ENCODE measurements around the gene TNPO1. TPM values are rescaled to one million over a fixed set of nuclear protein-coding genes. Genes with fewer than 3 reads are reported as not detected.

The TNPO1 gene
- total and polyA plus RNA-seq, 10 of the 15 experiments (the other 5 are each of a cell fraction or from before 2014, with no cell fraction given): 18.1 to 123 (median 79.2) TPM

DNA sequence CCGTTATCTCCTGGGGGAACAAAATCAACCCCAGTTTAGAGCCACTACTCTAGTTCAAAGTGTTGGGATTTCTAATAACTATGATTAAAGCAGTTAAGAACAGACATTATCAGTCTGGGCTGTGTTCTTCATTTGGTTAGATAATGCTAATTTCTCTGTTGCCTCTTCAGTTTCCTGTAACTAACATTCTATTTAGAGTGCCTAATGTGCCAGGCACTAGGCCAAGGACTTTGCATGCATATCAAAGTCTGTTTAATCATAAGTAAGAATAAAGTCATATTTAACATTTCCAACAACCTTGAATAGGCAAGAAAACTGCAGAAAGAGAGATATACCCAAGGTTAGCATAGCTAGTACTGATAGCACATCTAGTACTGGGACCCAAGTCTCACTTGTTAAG, 68.4 kb downstream of the TNPO1 start (continued):
- no peak for TF ChIP-seq RAD21 (IDR thresholded peaks at IDR 0.05; ENCODE audit: insufficient read depth, low read depth, low read length)
- TF ChIP-seq POLR2AphosphoS5 (IDR thresholded peaks at IDR 0.05; ENCODE audit: low read length): no peak
- no peak for TF ChIP-seq EED (IDR thresholded peaks at IDR 0.05; ENCODE audit: low read depth)
- TF ChIP-seq E4F1 (IDR thresholded peaks at IDR 0.05; ENCODE audit: borderline replicate concordance, partially characterized antibody): no peak
- no peak for TF ChIP-seq PML (IDR thresholded peaks at IDR 0.05; ENCODE audit: low read length)

DNA sequence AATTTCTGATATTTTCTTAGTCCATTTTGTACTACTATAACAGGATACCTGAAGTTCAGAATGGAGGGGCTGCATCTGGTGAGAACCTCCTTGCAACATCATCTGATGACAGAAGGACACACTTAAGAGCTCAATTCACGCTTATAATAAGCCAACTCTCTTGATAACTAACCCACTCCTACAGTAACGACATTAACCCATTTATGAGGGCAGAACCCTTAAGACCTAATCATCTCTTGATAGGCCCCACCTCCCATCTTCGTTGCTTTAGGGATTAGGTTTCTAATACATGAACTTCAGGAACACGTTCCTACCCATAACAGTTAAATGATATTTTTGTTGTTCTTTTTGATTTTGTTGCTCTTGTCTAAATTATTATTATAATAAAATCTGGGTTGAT, 69.4 kb downstream of the TNPO1 start:
- FAIRE-seq: no peak
- Histone ChIP-seq H3K4me1 (ENCODE audit: control insufficient read depth, insufficient read depth, low read length) (no peaks in the 10 kb centered on the region), H2AFZ (ENCODE audit: control insufficient read depth, low read depth, low read length) (no peak overlapping the region), H4K20me1 (ENCODE audit: control insufficient read depth, insufficient read depth) (no peaks in the 10 kb centered on the region), H3K9ac (ENCODE audit: control insufficient read depth, insufficient read depth, low read length) (no peak overlapping the region), H3K9me3 (replicated peaks; ENCODE audit: control insufficient read depth, insufficient read depth, low read length) (no peaks in the 10 kb centered on the region), H3K79me2 (ENCODE audit: control insufficient read depth, insufficient read depth, low read length) (no peaks in the 10 kb centered on the region), H3K27me3 (replicated peaks in 1 of 2; ENCODE audit: control insufficient read depth in 2 of 2, insufficient read depth in 2 of 2, low read length in 1 of 2) (no peaks in the 10 kb centered on the region), H3K36me3 (ENCODE audit: control insufficient read depth in 2 of 2, insufficient read depth in 2 of 2, low read length in 1 of 2) (peaks cover 8 to 39% of the 10 kb centered on the region in 2 experiments), H3K4me2 (ENCODE audit: control insufficient read depth, insufficient read depth) (no peak overlapping the region), H3K27ac (ENCODE audit: control insufficient read depth, insufficient read depth) (no peak overlapping the region), H3K4me3 (no peak overlapping the region)
- POLR2A ChIA-PET: interaction anchor here (0.7 kb wide), 1 partner anchor 10 kb away, joined by 6 read pairs; no protein-coding TSS in a partner anchor
- SMC1A ChIA-PET (ENCODE audit: uncharacterized antibody, unreplicated experiment): no interaction called here
- BruUV-seq (replicated peaks): TSS peak; percentile 12
- no peak for ATAC-seq
- CTCF ChIA-PET: interaction anchor here (0.7 kb wide), 1 partner anchor 366 kb away, joined by 3 read pairs; no protein-coding TSS in a partner anchor
- RAD21 ChIA-PET (ENCODE audit: unreplicated experiment): no interaction called here
- WGBS (ENCODE audit: insufficient coverage, insufficient replicate concordance, low lambda C conversion rate, missing lambda C conversion rate): 97% methylated on average over 4 of the region's 4 CpGs
- intact Hi-C loops (cut with micrococcal nuclease; ENCODE audit: unreplicated experiment) (no loop called here), in situ Hi-C loops (cut with MboI) (no loop called here)
- no peak for DNase-seq (ENCODE audit: low read depth, low spot score)
- TF ChIP-seq SIN3A (IDR thresholded peaks at IDR 0.05; ENCODE audit: low read depth, low read length) (no peak), ATF7 (IDR thresholded peaks at IDR 0.05; ENCODE audit: low read depth) (no peak), BMI1 (IDR thresholded peaks at IDR 0.05; ENCODE audit: borderline replicate concordance) (no peak), CBX5 (IDR thresholded peaks at IDR 0.05; ENCODE audit: low read depth) (no peak), ATF3 (IDR thresholded peaks at IDR 0.05; ENCODE audit: borderline replicate concordance, extremely low read depth, low read depth, low read length) (no peak), NFYA (IDR thresholded peaks at IDR 0.05; ENCODE audit: borderline replicate concordance, low read depth, low read length) (no peak), TAF1 (IDR thresholded peaks at IDR 0.05; ENCODE audit: borderline replicate concordance, low read depth, low read length) (no peak), NFXL1 (IDR thresholded peaks at IDR 0.05; ENCODE audit: borderline replicate concordance) (no peak)
- TF ChIP-seq, protein P1, sequence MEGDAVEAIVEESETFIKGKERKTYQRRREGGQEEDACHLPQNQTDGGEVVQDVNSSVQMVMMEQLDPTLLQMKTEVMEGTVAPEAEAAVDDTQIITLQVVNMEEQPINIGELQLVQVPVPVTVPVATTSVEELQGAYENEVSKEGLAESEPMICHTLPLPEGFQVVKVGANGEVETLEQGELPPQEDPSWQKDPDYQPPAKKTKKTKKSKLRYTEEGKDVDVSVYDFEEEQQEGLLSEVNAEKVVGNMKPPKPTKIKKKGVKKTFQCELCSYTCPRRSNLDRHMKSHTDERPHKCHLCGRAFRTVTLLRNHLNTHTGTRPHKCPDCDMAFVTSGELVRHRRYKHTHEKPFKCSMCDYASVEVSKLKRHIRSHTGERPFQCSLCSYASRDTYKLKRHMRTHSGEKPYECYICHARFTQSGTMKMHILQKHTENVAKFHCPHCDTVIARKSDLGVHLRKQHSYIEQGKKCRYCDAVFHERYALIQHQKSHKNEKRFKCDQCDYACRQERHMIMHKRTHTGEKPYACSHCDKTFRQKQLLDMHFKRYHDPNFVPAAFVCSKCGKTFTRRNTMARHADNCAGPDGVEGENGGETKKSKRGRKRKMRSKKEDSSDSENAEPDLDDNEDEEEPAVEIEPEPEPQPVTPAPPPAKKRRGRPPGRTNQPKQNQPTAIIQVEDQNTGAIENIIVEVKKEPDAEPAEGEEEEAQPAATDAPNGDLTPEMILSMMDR (IDR thresholded peaks at IDR 0.05 in 2 of 3, conservative IDR thresholded peaks at IDR 0.05 in 1 of 3; ENCODE audit: control insufficient read depth in 2 of 3, extremely low read depth in 1 of 3, insufficient read depth in 1 of 3, low read depth in 3 of 3, low read length in 3 of 3): no peak
- TF ChIP-seq, protein P2, sequence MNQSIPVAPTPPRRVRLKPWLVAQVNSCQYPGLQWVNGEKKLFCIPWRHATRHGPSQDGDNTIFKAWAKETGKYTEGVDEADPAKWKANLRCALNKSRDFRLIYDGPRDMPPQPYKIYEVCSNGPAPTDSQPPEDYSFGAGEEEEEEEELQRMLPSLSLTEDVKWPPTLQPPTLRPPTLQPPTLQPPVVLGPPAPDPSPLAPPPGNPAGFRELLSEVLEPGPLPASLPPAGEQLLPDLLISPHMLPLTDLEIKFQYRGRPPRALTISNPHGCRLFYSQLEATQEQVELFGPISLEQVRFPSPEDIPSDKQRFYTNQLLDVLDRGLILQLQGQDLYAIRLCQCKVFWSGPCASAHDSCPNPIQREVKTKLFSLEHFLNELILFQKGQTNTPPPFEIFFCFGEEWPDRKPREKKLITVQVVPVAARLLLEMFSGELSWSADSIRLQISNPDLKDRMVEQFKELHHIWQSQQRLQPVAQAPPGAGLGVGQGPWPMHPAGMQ (IDR thresholded peaks at IDR 0.05; ENCODE audit: borderline replicate concordance): no peak

Data from GM12878 (cell line).